ENCODE measurements around the gene ATP5MC3.

GRCh38 chr2:175164235-175164634, 17.3 kb downstream of the ATP5MC3 start:
- TF ChIP-seq, protein P1, sequence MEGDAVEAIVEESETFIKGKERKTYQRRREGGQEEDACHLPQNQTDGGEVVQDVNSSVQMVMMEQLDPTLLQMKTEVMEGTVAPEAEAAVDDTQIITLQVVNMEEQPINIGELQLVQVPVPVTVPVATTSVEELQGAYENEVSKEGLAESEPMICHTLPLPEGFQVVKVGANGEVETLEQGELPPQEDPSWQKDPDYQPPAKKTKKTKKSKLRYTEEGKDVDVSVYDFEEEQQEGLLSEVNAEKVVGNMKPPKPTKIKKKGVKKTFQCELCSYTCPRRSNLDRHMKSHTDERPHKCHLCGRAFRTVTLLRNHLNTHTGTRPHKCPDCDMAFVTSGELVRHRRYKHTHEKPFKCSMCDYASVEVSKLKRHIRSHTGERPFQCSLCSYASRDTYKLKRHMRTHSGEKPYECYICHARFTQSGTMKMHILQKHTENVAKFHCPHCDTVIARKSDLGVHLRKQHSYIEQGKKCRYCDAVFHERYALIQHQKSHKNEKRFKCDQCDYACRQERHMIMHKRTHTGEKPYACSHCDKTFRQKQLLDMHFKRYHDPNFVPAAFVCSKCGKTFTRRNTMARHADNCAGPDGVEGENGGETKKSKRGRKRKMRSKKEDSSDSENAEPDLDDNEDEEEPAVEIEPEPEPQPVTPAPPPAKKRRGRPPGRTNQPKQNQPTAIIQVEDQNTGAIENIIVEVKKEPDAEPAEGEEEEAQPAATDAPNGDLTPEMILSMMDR (IDR thresholded peaks at IDR 0.05 in 8 of 11, conservative IDR thresholded peaks at IDR 0.05 in 3 of 11): no peak
- no peak for TF ChIP-seq POLR2A (IDR thresholded peaks at IDR 0.05)

Measured in spleen (tissue), 7 donors.